ENCODE data around the gene MYBPC2. TPM values are rescaled to one million over a fixed set of nuclear protein-coding genes. Genes with fewer than 3 reads are reported as not detected.

Gene MYBPC2
- total RNA-seq, 2 donors from 2014 or later: not detected

- WGBS, 2 donors: 89% methylated on average over 5 of the region's 5 CpGs
- DNase-seq: no peak
These were observed 62.4 kb downstream of the MYBPC2 start for GRCh38 chr19:50495020-50495531.

GRCh38 chr19:50496189-50497021 is 63.7 kb downstream of the MYBPC2 start:
- ATAC-seq (peak; percentile 86), DNase-seq (peak; percentile 30 to 61 (median 54))
- H3K27me3 ChIP-seq: no peaks in the 10 kb centered on the region
- no peaks in the 10 kb centered on the region for H3K9me3 ChIP-seq
- no peak overlapping the region for H3K27ac ChIP-seq
- H3K36me3 ChIP-seq (replicated peaks in 1 of 2; ENCODE audit: insufficient read depth in 1 of 2, low read depth in 2 of 2): no peaks in the 10 kb centered on the region
- peaks cover 9% of the 10 kb centered on the region for H3K4me1 ChIP-seq
- 74% methylated on average over 27 to 29 of the region's 30 CpGs for WGBS, 2 donors
- H3K4me3 ChIP-seq: no peak overlapping the region
- intact Hi-C loops (cut with DNase I): no loop called here
- TF ChIP-seq POLR2A (IDR thresholded peaks at IDR 0.05) (no peak), CTCF (IDR thresholded peaks at IDR 0.05) (no peak)

More at GRCh38 chr19:50495020-50495531, 62.4 kb downstream of the MYBPC2 start:
- intact Hi-C loops (cut with DNase I): no loop called here
- Histone ChIP-seq H3K4me1 (peaks cover 9% of the 10 kb centered on the region), H3K27ac (no peak overlapping the region), H3K27me3 (no peaks in the 10 kb centered on the region), H3K4me3 (no peak overlapping the region), H3K36me3 (replicated peaks in 1 of 2; ENCODE audit: insufficient read depth in 1 of 2, low read depth in 2 of 2) (no peaks in the 10 kb centered on the region), H3K9me3 (no peaks in the 10 kb centered on the region)
- TF ChIP-seq CTCF (IDR thresholded peaks at IDR 0.05) (no peak), POLR2A (IDR thresholded peaks at IDR 0.05) (no peak)
- no peak for ATAC-seq

GRCh38 chr19:50497022-50497405 is 64.3 kb downstream of the MYBPC2 start:
- no peak for ATAC-seq
- 77 to 80% methylated on average over 8 of the region's 8 CpGs for WGBS, 2 donors
- DNase-seq: no peak
- Histone ChIP-seq H3K27ac (no peak overlapping the region), H3K36me3 (replicated peaks in 1 of 2; ENCODE audit: insufficient read depth in 1 of 2, low read depth in 2 of 2) (no peaks in the 10 kb centered on the region), H3K9me3 (no peaks in the 10 kb centered on the region), H3K4me3 (no peak overlapping the region), H3K27me3 (no peaks in the 10 kb centered on the region), H3K4me1 (peaks cover 9% of the 10 kb centered on the region)
- intact Hi-C loops (cut with DNase I): no loop called here
- TF ChIP-seq POLR2A (IDR thresholded peaks at IDR 0.05): no peak
- TF ChIP-seq CTCF (IDR thresholded peaks at IDR 0.05): no peak

GRCh38 chr19:50498219-50499056 is 65.7 kb downstream of the MYBPC2 start:
- ATAC-seq: no peak

More at GRCh38 chr19:50498219-50499056, 65.7 kb downstream of the MYBPC2 start:
- Histone ChIP-seq H3K4me1 (peaks cover 9% of the 10 kb centered on the region), H3K9me3 (no peaks in the 10 kb centered on the region), H3K36me3 (replicated peaks in 1 of 2; ENCODE audit: insufficient read depth in 1 of 2, low read depth in 2 of 2) (no peaks in the 10 kb centered on the region), H3K27ac (no peak overlapping the region), H3K4me3 (no peak overlapping the region), H3K27me3 (no peaks in the 10 kb centered on the region)
- WGBS, 2 donors: 81 to 91% methylated on average over 7 to 11 of the region's 11 CpGs
- TF ChIP-seq CTCF (IDR thresholded peaks at IDR 0.05) (no peak), POLR2A (IDR thresholded peaks at IDR 0.05) (no peak)
- no peak for DNase-seq
- intact Hi-C loops (cut with DNase I): no loop called here
